ENCODE measurements around the gene CLEC2A.

The CLEC2A gene

GRCh38 chr12:9931245-9931644 lies 925 bp downstream of the CLEC2A start:
- DNase-seq: no peak

- no peak for DNase-seq
These were observed 3.6 kb downstream of the CLEC2A start for GRCh38 chr12:9928607-9929006.

- no peak for DNase-seq
These were observed 5.3 kb downstream of the CLEC2A start for GRCh38 chr12:9926876-9927275.

- no peak for DNase-seq
These were observed 6.3 kb downstream of the CLEC2A start for GRCh38 chr12:9925705-9926393.

- no peak for DNase-seq
These were observed 9.7 kb downstream of the CLEC2A start for GRCh38 chr12:9922429-9922828.

GRCh38 chr12:9920451-9920850 lies 11.7 kb downstream of the CLEC2A start:
- DNase-seq: no peak

- DNase-seq: no peak
These were observed 12.7 kb downstream of the CLEC2A start for GRCh38 chr12:9919443-9919842.

- no peak for DNase-seq
These were observed 20.5 kb downstream of the CLEC2A start for GRCh38 chr12:9911708-9912107.

- no peak for DNase-seq
These were observed 21.3 kb downstream of the CLEC2A start for GRCh38 chr12:9910716-9911421.

- no peak for DNase-seq
These were observed 22.4 kb downstream of the CLEC2A start for GRCh38 chr12:9909724-9910123.

- DNase-seq: no peak
These were observed 23.8 kb downstream of the CLEC2A start for GRCh38 chr12:9908350-9908749.

- DNase-seq: no peak
These were observed 24.4 kb downstream of the CLEC2A start for GRCh38 chr12:9907769-9908168.

- peak; percentile 18 for DNase-seq
These were observed 25.3 kb downstream of the CLEC2A start for GRCh38 chr12:9906873-9907272.

- DNase-seq: no peak
These were observed 29.5 kb downstream of the CLEC2A start for GRCh38 chr12:9902539-9903228.

- DNase-seq: no peak
These were observed 31.2 kb downstream of the CLEC2A start for GRCh38 chr12:9900930-9901329.

GRCh38 chr12:9899209-9899608 lies 33.0 kb downstream of the CLEC2A start:
- no peak for DNase-seq

GRCh38 chr12:9897535-9897934 lies 34.6 kb downstream of the CLEC2A start:
- DNase-seq: no peak

GRCh38 chr12:9895215-9895971 lies 36.8 kb downstream of the CLEC2A start:
- no peak for DNase-seq

GRCh38 chr12:9888665-9889273 lies 43.4 kb downstream of the CLEC2A start:
- no peak for DNase-seq

GRCh38 chr12:9883175-9883574 lies 49.0 kb downstream of the CLEC2A start:
- DNase-seq: no peak

- DNase-seq: no peak
These were observed 50.2 kb downstream of the CLEC2A start for GRCh38 chr12:9881988-9882387.

- no peak for DNase-seq
These were observed 50.9 kb downstream of the CLEC2A start, which contains the start of gene KLRF2 for GRCh38 chr12:9881246-9881645. TSS of gene KLRF2 (plus strand) at chr12:9881489. CDS start at chr12:9881596, 107 bp downstream.

All from activated CD4-positive, alpha-beta T cell treated with anti-CD3 and anti-CD28 coated beads for 48 hours (primary cell).